Neural cell (in vitro differentiated cells): ENCODE measurements around the gene LBX2. TPM values are rescaled to one million over a fixed set of nuclear protein-coding genes. Genes with fewer than 3 reads are reported as not detected.
"Not testable (repeated sequence)": the region's sequence is repeated elsewhere in the genome, so short reads cannot be mapped to it uniquely, and the experiment has no call there.

Experiments used
- H2AFZ ChIP-seq: fragments of 200-600, 300-800 bp; sonication (generic), shearing (Covaris generic); 2 replicates; pipeline ENCODE4 v1.6.0; 2014; ENCODE audit warnings: low read depth, mild to moderate bottlenecking, antibody characterized with exemption, low read length, moderate library complexity
- H3F3A ChIP-seq: fragments of 200-600 bp; shearing (Covaris generic); 2 replicates; pipeline ENCODE4 v1.6.1; 2016; ENCODE audit warnings: mild to moderate bottlenecking, moderate library complexity, mixed read lengths, antibody characterized with exemption, low read length; ENCODE audit not compliant: insufficient read depth, poor library complexity, severe bottlenecking
- H3K27ac ChIP-seq: fragments of 200-600, 300-800 bp; sonication (generic), shearing (Covaris generic); 2 replicates; pipeline ENCODE4 v1.5.1; 2014; ENCODE audit warnings: mild to moderate bottlenecking, low read length, moderate library complexity
- H3K27me3 ChIP-seq: fragments of 300-800, 200-600 bp; sonication (generic), shearing (Covaris generic); 2 replicates; pipeline ENCODE4 v1.6.0; 2014; ENCODE audit warnings: mild to moderate bottlenecking, low read depth, low read length, moderate library complexity; ENCODE audit not compliant: insufficient read depth
- H3K36me3 ChIP-seq: fragments of 300-800, 200-600 bp; sonication (generic), shearing (Covaris generic); 2 replicates; pipeline ENCODE4 v1.5.1; 2014; ENCODE audit warnings: mild to moderate bottlenecking, antibody characterized with exemption, low read length, moderate library complexity; ENCODE audit not compliant: insufficient read depth
- H3K4me2 ChIP-seq: fragments of 300-800, 200-600 bp; sonication (generic), shearing (Covaris generic); 2 replicates; pipeline ENCODE4 v1.6.0; 2014; ENCODE audit warnings: mild to moderate bottlenecking, low read length
- H3K4me3 ChIP-seq: fragments of 300-800, 200-600 bp; sonication (generic), shearing (Covaris generic); 2 replicates; pipeline ENCODE4 v1.5.1; 2014; ENCODE audit warnings: mild to moderate bottlenecking, low read length, moderate library complexity
- H3K79me2 ChIP-seq: fragments of 200-600 bp; shearing (Covaris generic); replicated peaks from 2 replicates; pipeline ENCODE4 v1.6.0; 2014; ENCODE audit warnings: mild to moderate bottlenecking, low read length, moderate library complexity; ENCODE audit not compliant: insufficient read depth
- H3K9ac ChIP-seq: fragments of 300-800, 200-600 bp; sonication (generic), shearing (Covaris generic); 2 replicates; pipeline ENCODE4 v1.6.1; 2016; ENCODE audit warnings: mild to moderate bottlenecking, low read length, mixed read lengths
- H3K9me2 ChIP-seq: fragments of 200-600 bp; shearing (Covaris generic); 2 replicates; pipeline ENCODE4 v1.6.1; 2016; ENCODE audit warnings: mild to moderate bottlenecking, low read length, mixed read lengths; ENCODE audit not compliant: insufficient read depth
- H3K9me3 ChIP-seq: fragments of 200-600, 300-800 bp; sonication (generic), shearing (Covaris generic); 2 replicates; pipeline ENCODE4 v1.6.1; 2016; ENCODE audit warnings: mild to moderate bottlenecking, mixed run types, low read length, moderate library complexity, mixed read lengths
- H4K20me1 ChIP-seq: fragments of 200-600 bp; shearing (Covaris generic); 2 replicates; pipeline ENCODE4 v1.6.1; 2016; ENCODE audit warnings: mild to moderate bottlenecking, mixed run types; ENCODE audit not compliant: insufficient read depth
- EP300 ChIP-seq: fragments of 450-650 bp; conservative IDR thresholded peaks from 2 replicates; pipeline ENCODE4 v1.6.1; 2014; ENCODE audit warnings: antibody characterized with exemption, mild to moderate bottlenecking, moderate library complexity; ENCODE audit not compliant: poor library complexity, severe bottlenecking
- EZH2 ChIP-seq: fragments of 200-600, 300-800 bp; shearing (Covaris generic), sonication (generic); IDR thresholded peaks from 2 replicates; pipeline ENCODE4 v1.6.1; 2014; ENCODE audit warnings: antibody characterized with exemption, low read length, borderline replicate concordance, mild to moderate bottlenecking; ENCODE audit not compliant: insufficient read depth, poor library complexity, severe bottlenecking
- MXI1 ChIP-seq: fragments of 450-650 bp; conservative IDR thresholded peaks from 2 replicates; pipeline ENCODE4 v1.6.1; 2014; ENCODE audit warnings: antibody characterized with exemption, mild to moderate bottlenecking; ENCODE audit not compliant: poor library complexity, severe bottlenecking
- POLR2AphosphoS5 ChIP-seq: IDR thresholded peaks from 2 replicates; pipeline ENCODE4 v1.6.1; 2012
- RAD21 ChIP-seq: fragments of 450-650 bp; conservative IDR thresholded peaks from 2 replicates; pipeline ENCODE4 v1.6.1; 2014; ENCODE audit warnings: antibody characterized with exemption, mild to moderate bottlenecking, moderate library complexity
- SMC3 ChIP-seq: fragments of 450-650 bp; conservative IDR thresholded peaks from 2 replicates; pipeline ENCODE4 v1.6.1; 2014; ENCODE audit warnings: antibody characterized with exemption, mild to moderate bottlenecking, moderate library complexity; ENCODE audit not compliant: poor library complexity
- TAF1 ChIP-seq: IDR thresholded peaks from 2 replicates; pipeline ENCODE4 v1.6.1; 2012; ENCODE audit warnings: low read depth
- polyA plus RNA-seq: library from polyadenylated mRNA; depleted of rRNA; stranded (reverse); fragments of >200 nt; gene quantifications from 2 replicates; pipeline ENCODE4 v1.2.3, GENCODE V29; 2014
- TF ChIP-seq, protein P1 (sequence below): fragments of 450-650 bp; IDR thresholded peaks from 2 replicates; pipeline ENCODE4 v1.5.1; 2014; ENCODE audit warnings: antibody characterized with exemption, mild to moderate bottlenecking, moderate library complexity; ENCODE audit not compliant: poor library complexity, severe bottlenecking

LBX2 gene
- polyA plus RNA-seq, 1 donor from 2014 or later = not detected

DNA sequence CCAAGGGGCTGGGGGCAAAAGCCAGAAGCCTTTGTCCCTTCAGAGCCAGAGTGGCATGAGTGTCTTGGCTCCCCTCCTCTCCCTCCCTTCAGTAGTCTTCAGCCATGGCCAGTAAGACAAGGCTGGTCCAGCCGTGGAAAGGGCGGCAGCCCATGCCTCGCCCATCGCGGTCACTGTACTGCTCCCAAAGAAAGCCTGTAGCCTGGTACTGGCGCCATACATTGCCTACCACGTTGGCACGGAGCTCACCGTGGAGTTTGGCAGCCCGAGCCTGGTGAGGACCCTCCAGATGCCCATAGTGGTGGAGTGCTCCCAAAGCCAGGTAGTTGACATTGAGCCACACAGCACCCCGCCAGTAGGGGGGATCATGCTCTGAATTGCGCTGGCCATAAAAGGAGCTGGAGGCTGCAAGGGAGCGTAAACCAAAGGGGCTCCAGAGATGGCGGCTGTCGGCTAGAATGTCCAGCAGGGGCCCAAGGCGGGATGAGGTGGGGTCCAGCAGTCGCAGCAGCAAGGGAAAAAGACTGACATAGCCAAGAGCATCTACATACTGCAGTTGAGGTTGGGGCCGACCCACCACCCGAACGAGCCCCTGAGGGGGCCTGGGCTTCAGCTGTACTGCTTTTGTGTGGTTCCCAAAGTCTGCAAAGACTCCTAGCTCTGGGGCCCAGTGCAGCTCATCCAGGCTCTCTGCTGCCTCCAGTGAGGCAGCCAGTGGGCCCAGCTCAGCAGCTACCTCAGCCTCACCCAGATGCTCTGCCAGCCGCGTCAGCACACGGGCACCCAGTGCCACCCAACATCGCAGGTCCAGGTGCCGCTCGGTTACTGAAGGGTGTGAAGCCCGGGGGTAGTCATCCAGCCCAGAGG lies 38.0 kb downstream of the LBX2 start:
- Histone ChIP-seq H3K9ac (no peak overlapping the region), H3K36me3 (no peaks in the 10 kb centered on the region), H3K4me2 (no peak overlapping the region), H3K27ac (no peak overlapping the region), H2AFZ (no peak overlapping the region), H3K27me3 (no peaks in the 10 kb centered on the region), H3F3A (no peaks in the 10 kb centered on the region), H4K20me1 (no peaks in the 10 kb centered on the region), H3K9me3 (no peaks in the 10 kb centered on the region), H3K9me2 (no peaks in the 10 kb centered on the region), H3K79me2 (peaks cover 18% of the 10 kb centered on the region), H3K4me3 (no peak overlapping the region)
- TF ChIP-seq MXI1 = no peak
- TF ChIP-seq, protein P1, sequence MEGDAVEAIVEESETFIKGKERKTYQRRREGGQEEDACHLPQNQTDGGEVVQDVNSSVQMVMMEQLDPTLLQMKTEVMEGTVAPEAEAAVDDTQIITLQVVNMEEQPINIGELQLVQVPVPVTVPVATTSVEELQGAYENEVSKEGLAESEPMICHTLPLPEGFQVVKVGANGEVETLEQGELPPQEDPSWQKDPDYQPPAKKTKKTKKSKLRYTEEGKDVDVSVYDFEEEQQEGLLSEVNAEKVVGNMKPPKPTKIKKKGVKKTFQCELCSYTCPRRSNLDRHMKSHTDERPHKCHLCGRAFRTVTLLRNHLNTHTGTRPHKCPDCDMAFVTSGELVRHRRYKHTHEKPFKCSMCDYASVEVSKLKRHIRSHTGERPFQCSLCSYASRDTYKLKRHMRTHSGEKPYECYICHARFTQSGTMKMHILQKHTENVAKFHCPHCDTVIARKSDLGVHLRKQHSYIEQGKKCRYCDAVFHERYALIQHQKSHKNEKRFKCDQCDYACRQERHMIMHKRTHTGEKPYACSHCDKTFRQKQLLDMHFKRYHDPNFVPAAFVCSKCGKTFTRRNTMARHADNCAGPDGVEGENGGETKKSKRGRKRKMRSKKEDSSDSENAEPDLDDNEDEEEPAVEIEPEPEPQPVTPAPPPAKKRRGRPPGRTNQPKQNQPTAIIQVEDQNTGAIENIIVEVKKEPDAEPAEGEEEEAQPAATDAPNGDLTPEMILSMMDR = no peak
- no peak for TF ChIP-seq EZH2
- no peak for TF ChIP-seq TAF1
- no peak for TF ChIP-seq SMC3

DNA sequence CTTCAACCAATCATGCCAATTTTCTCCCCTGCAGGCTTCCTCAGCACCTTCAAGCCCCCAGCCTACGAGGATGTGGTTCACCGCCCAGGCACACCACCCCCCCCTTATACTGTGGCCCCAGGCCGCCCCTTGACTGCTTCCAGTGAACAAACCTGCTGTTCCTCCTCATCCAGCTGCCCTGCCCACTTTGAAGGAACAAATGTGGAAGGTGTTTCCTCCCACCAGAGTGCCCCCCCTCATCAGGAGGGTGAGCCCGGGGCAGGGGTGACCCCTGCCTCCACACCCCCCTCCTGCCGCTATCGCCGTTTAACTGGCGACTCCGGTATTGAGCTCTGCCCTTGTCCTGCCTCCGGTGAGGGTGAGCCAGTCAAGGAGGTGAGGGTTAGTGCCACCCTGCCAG lies 39.2 kb downstream of the LBX2 start:
- H3K27me3 ChIP-seq, H4K20me1 ChIP-seq, H3K9ac ChIP-seq, H3K27ac ChIP-seq, H3K9me2 ChIP-seq, H3K36me3 ChIP-seq, H3K4me2 ChIP-seq, H2AFZ ChIP-seq, H3F3A ChIP-seq, H3K9me3 ChIP-seq, H3K4me3 ChIP-seq: not testable (repeated sequence)
- peaks cover 18% of the 10 kb centered on the region for H3K79me2 ChIP-seq

DNA sequence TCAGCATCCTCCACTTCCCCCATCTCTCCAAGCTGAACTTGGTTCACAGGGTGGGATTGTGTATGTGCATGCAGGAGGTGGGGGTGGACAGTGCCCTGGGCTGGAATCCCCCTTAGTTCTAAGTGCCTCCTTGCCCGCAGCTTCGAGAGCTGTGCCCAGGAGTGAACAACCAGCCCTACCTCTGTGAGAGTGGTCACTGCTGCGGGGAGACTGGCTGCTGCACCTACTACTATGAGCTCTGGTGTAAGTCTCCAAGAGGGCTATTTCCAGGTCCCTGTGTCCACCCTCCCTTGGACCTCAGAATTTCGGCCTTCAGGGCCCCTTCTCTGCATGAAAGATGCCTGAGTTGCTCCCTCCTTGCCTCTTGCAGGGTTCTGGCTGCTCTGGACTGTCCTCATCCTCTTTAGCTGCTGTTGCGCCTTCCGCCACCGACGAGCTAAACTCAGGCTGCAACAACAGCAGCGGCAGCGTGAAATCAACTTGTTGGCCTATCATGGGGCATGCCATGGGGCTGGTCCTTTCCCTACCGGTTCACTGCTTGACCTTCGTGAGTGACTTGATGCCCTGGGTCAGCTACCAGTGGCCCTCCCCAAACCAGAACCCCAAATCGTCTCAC lies 39.8 kb downstream of the LBX2 start:
- peak overlapping the region; percentile 99 for H3K4me3 ChIP-seq
- H3K79me2 ChIP-seq = peaks cover 18% of the 10 kb centered on the region
- H2AFZ ChIP-seq, H3F3A ChIP-seq, H3K9me3 ChIP-seq, H3K27ac ChIP-seq, H3K27me3 ChIP-seq, H3K9me2 ChIP-seq, H3K36me3 ChIP-seq, H4K20me1 ChIP-seq: not testable (repeated sequence)
- peak overlapping the region; percentile 21 for H3K4me2 ChIP-seq
- peak overlapping the region; percentile 91 for H3K9ac ChIP-seq

DNA sequence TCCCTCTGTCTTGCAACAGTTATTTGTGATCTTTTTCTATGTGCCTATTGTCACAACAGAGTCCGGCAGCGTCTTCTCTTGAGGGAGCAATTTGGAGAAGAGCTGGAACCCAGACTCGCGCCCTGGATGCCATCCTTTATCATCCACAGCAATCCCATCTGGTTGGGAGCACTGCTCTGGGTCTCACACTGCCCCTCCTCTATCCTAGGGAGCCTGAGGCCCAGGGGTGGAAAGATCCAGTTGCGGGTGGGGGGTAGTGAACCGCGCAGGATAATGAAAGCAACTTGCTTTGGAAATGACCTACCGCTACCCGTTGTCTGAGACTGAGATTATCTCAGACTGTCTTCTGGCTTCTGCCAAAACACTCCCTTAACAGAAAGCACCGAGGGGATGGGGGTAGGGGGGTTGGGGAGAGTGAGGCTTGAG lies 40.5 kb downstream of the LBX2 start:
- TF ChIP-seq EP300 (no peak), MXI1 (no peak), RAD21 (no peak), EZH2 (no peak), POLR2AphosphoS5 (no peak), TAF1 (no peak)
- TF ChIP-seq, protein P1 = no peak
- H3K36me3 ChIP-seq = no peaks in the 10 kb centered on the region
- peaks cover 12% of the 10 kb centered on the region for H3K79me2 ChIP-seq
- H3K4me2 ChIP-seq = peak overlapping the region; percentile 97
- H3K4me3 ChIP-seq = peak overlapping the region; percentile 99
- H3K9me3 ChIP-seq = no peaks in the 10 kb centered on the region
- H2AFZ ChIP-seq = no peak overlapping the region
- H4K20me1 ChIP-seq = no peaks in the 10 kb centered on the region
- peak overlapping the region; percentile 91 for H3K9ac ChIP-seq
- no peaks in the 10 kb centered on the region for H3F3A ChIP-seq
- H3K27ac ChIP-seq = peak overlapping the region; percentile 81
- no peaks in the 10 kb centered on the region for H3K9me2 ChIP-seq
- no peaks in the 10 kb centered on the region for H3K27me3 ChIP-seq
